Gastrocnemius medialis (tissue), 4 donors: ENCODE measurements around the gene PPP1R12B. TPM values are rescaled to one million over a fixed set of nuclear protein-coding genes. Genes with fewer than 3 reads are reported as not detected.
"Not testable (repeated sequence)": the region's sequence is repeated elsewhere in the genome, so short reads cannot be mapped to it uniquely, and the experiment has no call there.

ENCODE experiments used
- ATAC-seq, 2 donors: fragments of 150-250 bp; one replicate each; pipeline ENCODE4 v1.9.1; 2016
- DNase-seq, 2 donors: peaks; one replicate each; pipeline ENCODE4 v3.0.0-alpha.2; 2019
- H3K27ac ChIP-seq, 4 donors: fragments of 200-600 bp; sonication (generic); 1 replicate in 1 of 4; 2 replicates in 3 of 4; pipeline ENCODE4 v1.5.1; 2016 to 2018; ENCODE audit warnings: mild to moderate bottlenecking in 2 of 4, moderate library complexity in 1 of 4
- H3K27me3 ChIP-seq, 3 donors: fragments of 200-600 bp; sonication (generic) in 2 of 3; 1 replicate in 1 of 3; 2 replicates in 2 of 3; pipeline versions ENCODE4 v1.5.1 to v1.6.0; 2016 to 2019; ENCODE audit warnings: mild to moderate bottlenecking in 1 of 3, moderate library complexity in 1 of 3
- H3K36me3 ChIP-seq, 2 donors: fragments of 200-600 bp; sonication (generic) in 1 of 2; one replicate each; pipeline ENCODE4 v1.5.1; 2017 to 2018
- H3K4me1 ChIP-seq, 2 donors: fragments of 200-600 bp; sonication (generic) in 1 of 2; one replicate each; pipeline ENCODE4 v1.5.1; 2016 to 2017; ENCODE audit warnings: mild to moderate bottlenecking in 2 of 2
- H3K4me3 ChIP-seq, 4 donors: fragments of 200-600 bp; sonication (generic) in 3 of 4; 1 replicate in 1 of 4; 2 replicates in 3 of 4; pipeline ENCODE4 v1.5.1; 2016 to 2019; ENCODE audit warnings: mild to moderate bottlenecking in 2 of 4
- H3K9me3 ChIP-seq, 3 donors: fragments of 200-600 bp; sonication (generic) in 2 of 3; 1 replicate in 1 of 3; 2 replicates in 2 of 3; pipeline ENCODE4 v1.5.1; 2016 to 2019
- POLR2A ChIP-seq, 2 donors: fragments of 450-650 bp; IDR thresholded peaks; one replicate each; pipeline ENCODE4 v1.6.1; 2017; ENCODE audit warnings: antibody characterized with exemption in 2 of 2, mild to moderate bottlenecking in 2 of 2, moderate library complexity in 2 of 2
- in situ Hi-C, 4 donors: fragments of 200-750 bp; cut with MboI; loops; one replicate each; pipeline versions ENCODE4 v1.15.0 to v1.8.0; 2017; ENCODE audit warnings: low sequenced_read_pairs in 4 of 4
- intact Hi-C: fragments of 100-400 bp; cut with DNase I; formaldehyde crosslinking; loops from one replicate; pipeline ENCODE4 v1.15.1; 2023; ENCODE audit warnings: low total_unique reads
- total RNA-seq, 4 donors: library from RNA; depleted of rRNA; stranded (reverse); fragments of >200 nt; gene quantifications; one replicate each; pipeline versions ENCODE4 v1.1.0 to v1.2.3, GENCODE V29; 2016
- TF ChIP-seq, protein P1 (sequence below), 5 experiments: fragments of 450-650 bp in 3 of 5; fragments of 200-600 bp in 2 of 5; sonication (generic) in 2 of 5; IDR thresholded peaks in 4 of 5; conservative IDR thresholded peaks in 1 of 5; 1 replicate in 4 of 5; 2 replicates in 1 of 5; pipeline ENCODE4 v1.5.1; 2016 to 2019; ENCODE audit warnings: antibody characterized with exemption in 5 of 5, mild to moderate bottlenecking in 3 of 5, moderate library complexity in 3 of 5

Gene PPP1R12B
- total RNA-seq, 4 donors from 2014 or later: 127 to 207 (median 139) TPM

DNA sequence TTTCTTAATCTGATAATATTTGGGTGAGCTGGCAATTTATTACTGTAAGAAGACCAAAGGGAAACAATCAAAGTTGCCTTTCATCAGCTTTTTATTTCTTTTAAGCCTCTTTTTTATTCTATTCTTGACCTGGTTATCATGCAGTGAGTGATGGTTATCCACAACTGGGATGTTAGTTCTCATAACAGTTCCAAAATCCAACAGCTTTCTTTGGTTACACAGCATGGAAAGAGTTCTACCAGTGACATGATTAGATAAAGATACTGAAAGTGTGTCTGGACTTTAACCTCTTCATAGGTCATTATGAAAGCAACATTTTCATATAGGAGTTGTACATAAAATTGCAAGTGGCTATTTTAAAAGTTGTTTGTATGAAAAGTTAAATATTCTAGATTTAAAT lies 198.7 kb downstream of the PPP1R12B start:
- ATAC-seq: no peak
- no peaks in the 10 kb centered on the region for H3K9me3 ChIP-seq
- H3K36me3 ChIP-seq: no peaks in the 10 kb centered on the region
- in situ Hi-C loops (no loop called here), intact Hi-C loops (loop anchor here (5.0 kb wide), 1 partner anchor 40 kb away; no protein-coding TSS in a partner anchor)
- no peak for TF ChIP-seq POLR2A (IDR thresholded peaks at IDR 0.05)
- TF ChIP-seq, protein P1, sequence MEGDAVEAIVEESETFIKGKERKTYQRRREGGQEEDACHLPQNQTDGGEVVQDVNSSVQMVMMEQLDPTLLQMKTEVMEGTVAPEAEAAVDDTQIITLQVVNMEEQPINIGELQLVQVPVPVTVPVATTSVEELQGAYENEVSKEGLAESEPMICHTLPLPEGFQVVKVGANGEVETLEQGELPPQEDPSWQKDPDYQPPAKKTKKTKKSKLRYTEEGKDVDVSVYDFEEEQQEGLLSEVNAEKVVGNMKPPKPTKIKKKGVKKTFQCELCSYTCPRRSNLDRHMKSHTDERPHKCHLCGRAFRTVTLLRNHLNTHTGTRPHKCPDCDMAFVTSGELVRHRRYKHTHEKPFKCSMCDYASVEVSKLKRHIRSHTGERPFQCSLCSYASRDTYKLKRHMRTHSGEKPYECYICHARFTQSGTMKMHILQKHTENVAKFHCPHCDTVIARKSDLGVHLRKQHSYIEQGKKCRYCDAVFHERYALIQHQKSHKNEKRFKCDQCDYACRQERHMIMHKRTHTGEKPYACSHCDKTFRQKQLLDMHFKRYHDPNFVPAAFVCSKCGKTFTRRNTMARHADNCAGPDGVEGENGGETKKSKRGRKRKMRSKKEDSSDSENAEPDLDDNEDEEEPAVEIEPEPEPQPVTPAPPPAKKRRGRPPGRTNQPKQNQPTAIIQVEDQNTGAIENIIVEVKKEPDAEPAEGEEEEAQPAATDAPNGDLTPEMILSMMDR (IDR thresholded peaks at IDR 0.05 in 4 of 5, conservative IDR thresholded peaks at IDR 0.05 in 1 of 5): no peak
- H3K27me3 ChIP-seq: no peaks in the 10 kb centered on the region
- DNase-seq: no peak
- H3K4me3 ChIP-seq: no peak overlapping the region
- H3K27ac ChIP-seq: peak overlapping the region; percentile 63 to 83 (median 70)
- peaks cover 66 to 80% of the 10 kb centered on the region in 2 donors for H3K4me1 ChIP-seq

DNA sequence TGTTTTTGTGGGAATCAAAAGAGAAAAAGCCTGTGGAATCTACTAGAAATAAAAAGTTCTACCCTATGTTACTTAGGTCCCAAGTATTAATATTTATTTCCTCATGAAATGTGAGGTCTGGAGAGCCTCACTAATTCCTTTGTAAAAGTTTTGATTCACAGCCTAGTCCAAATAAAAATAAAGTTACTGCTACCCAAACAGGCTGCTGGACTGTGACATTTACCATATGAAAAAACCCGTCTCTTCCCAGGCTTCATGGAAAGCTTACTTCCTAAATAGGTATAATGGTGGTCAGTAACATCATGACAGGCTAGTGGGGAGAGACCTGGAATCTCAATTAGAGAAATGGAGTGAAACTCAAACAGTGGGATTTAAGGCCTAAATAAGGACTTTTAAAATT lies 201.6 kb downstream of the PPP1R12B start:
- H3K27me3 ChIP-seq, H3K4me3 ChIP-seq, intact Hi-C loops, H3K9me3 ChIP-seq, DNase-seq, H3K36me3 ChIP-seq, in situ Hi-C loops, ATAC-seq: not testable (repeated sequence)
- Histone ChIP-seq H3K27ac (peak overlapping the region in 3 of 4 donors; percentile 14 to 39 (median 16)), H3K4me1 (peaks cover 40 to 64% of the 10 kb centered on the region in 2 donors)

DNA sequence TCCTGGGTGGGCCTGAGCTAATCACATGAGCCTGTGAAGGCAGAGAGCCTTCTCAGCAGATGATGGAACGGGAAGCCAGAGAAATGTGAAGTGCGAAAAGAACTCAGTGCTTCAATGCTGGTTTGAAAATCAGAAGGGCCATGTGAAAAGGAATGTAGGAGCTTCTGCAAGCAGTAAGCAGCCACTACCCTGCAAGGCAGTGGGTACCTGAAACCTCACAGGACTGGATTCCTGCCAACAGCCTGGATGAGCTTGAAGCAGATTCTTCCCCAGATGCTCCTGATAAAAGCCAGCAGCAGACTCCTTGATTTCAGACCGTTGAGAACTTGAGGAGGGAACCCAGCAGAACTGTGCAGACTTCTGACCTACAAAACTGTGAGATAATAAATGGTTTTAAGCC lies 203.2 kb downstream of the PPP1R12B start:
- no peak overlapping the region for H3K4me3 ChIP-seq

DNA sequence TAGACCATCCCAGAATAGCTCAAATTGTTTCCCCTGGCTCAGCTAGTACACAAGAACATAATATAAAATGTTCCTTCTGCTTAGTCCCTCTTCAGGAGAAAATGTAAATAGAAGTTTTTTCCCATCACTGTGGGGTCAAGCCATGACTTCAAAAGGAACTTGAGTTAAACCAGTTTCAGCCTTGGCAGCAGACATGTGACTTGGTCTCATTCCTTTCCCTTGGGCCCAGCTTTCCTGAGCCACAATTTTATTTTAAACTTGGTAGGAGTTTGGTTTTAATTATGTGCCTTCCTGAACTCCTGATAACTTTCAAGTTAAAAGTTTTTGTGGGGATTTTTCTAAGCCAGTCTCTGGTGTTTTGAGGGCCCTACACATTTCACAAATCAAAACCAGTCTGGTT lies 204.1 kb downstream of the PPP1R12B start:
- intact Hi-C loops, ATAC-seq, H3K27me3 ChIP-seq, H3K36me3 ChIP-seq, H3K9me3 ChIP-seq, in situ Hi-C loops, DNase-seq, H3K4me3 ChIP-seq: not testable (repeated sequence)
- peaks cover 16 to 48% of the 10 kb centered on the region in 2 donors for H3K4me1 ChIP-seq
- peak overlapping the region in 3 of 4 donors; percentile 5 to 42 (median 29) for H3K27ac ChIP-seq

More for the DNA sequence above, 203.2 kb downstream of the PPP1R12B start:
- Histone ChIP-seq H3K9me3 (no peaks in the 10 kb centered on the region), H3K27me3 (no peaks in the 10 kb centered on the region), H3K36me3 (no peaks in the 10 kb centered on the region), H3K4me1 (peaks cover 24 to 48% of the 10 kb centered on the region in 2 donors), H3K27ac (peak overlapping the region in 3 of 4 donors; percentile 5 to 15 (median 10))
- TF ChIP-seq POLR2A (IDR thresholded peaks at IDR 0.05): no peak
- TF ChIP-seq, protein P1 (IDR thresholded peaks at IDR 0.05 in 4 of 5, conservative IDR thresholded peaks at IDR 0.05 in 1 of 5): no peak
- intact Hi-C loops (no loop called here), in situ Hi-C loops (no loop called here)
- ATAC-seq (no peak), DNase-seq (no peak)

DNA sequence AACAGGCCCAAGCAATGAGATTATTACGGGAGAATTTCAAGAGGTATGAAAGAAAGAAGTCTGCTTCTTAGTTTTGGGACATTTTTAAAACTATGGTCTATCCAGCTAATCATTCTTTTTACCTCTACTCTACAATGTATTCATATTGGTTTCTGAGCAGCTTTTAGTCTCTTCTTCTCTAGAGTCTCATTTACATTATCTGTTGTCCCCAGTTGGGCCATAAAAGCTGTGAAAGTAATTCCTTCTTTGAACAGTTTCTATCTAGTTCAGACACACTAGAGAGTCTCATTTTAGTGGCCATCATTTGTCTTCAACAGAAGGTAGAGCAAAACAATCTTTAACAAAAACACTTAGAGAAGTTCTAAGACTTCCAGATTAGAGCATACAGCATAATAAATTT lies 204.6 kb downstream of the PPP1R12B start:
- DNase-seq, intact Hi-C loops, H3K27me3 ChIP-seq, ATAC-seq, H3K4me3 ChIP-seq, in situ Hi-C loops, H3K36me3 ChIP-seq, H3K9me3 ChIP-seq: not testable (repeated sequence)
- H3K27ac ChIP-seq: peak overlapping the region; percentile 5 to 42 (median 21)
- peaks cover 13 to 48% of the 10 kb centered on the region in 2 donors for H3K4me1 ChIP-seq

DNA sequence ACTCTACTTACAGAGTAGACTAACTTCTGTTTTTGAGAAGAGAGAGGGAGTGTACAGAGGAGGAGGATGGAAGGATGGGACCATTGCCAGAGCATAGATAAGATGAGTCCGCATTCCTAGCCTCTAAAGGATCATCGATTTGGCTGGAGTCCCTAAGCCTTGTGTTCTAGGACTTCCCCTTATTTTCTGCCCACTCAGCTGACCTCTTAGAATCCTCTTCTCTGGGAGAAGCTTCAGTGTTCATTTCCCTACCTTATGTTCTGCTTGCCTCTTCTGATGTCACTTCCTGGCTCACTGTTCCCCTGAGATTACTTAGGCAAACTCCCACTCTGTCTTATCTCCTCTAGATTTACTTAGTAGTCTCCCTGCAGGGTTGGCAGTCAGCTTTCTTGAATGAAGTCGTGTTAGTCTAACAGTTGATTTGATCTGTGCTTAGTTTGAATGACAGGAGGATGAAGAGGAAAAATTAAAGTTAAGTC lies 205.1 kb downstream of the PPP1R12B start:
- TF ChIP-seq, protein P1 (IDR thresholded peaks at IDR 0.05 in 4 of 5, conservative IDR thresholded peaks at IDR 0.05 in 1 of 5): no peak
- no peak for TF ChIP-seq POLR2A (IDR thresholded peaks at IDR 0.05)
- in situ Hi-C loops (no loop called here), intact Hi-C loops (no loop called here)
- Histone ChIP-seq H3K9me3 (no peaks in the 10 kb centered on the region), H3K27me3 (no peaks in the 10 kb centered on the region), H3K27ac (peak overlapping the region in 3 of 4 donors; percentile 29 to 42 (median 29)), H3K4me1 (peaks cover 9 to 46% of the 10 kb centered on the region in 2 donors), H3K36me3 (no peaks in the 10 kb centered on the region), H3K4me3 (no peak overlapping the region)
- DNase-seq (no peak), ATAC-seq (peak; percentile 18 to 21)

DNA sequence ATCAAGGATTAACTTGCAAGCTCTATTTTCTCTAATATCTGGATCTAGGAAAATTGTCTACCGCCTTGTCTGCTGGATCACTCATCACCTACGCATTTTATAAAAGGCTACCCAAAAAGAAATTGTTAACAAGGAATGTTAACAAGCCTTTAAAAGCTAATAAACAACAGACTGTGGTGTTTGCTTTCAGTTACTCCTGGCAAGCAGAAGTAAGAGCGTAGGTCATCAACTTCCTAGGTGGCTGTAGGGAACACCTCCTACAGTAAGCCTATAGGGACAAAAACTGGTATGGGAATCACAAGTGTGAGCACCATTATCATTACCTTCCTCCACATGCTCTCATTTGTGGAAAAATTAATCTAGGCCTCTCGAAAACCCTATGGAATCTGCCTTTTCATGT lies 206.1 kb downstream of the PPP1R12B start:
- H3K36me3 ChIP-seq, intact Hi-C loops, DNase-seq, H3K9me3 ChIP-seq, H3K4me3 ChIP-seq, H3K27me3 ChIP-seq, ATAC-seq, in situ Hi-C loops: not testable (repeated sequence)
- Histone ChIP-seq H3K27ac (peak overlapping the region in 1 of 4 donors; percentile 42), H3K4me1 (peaks cover 6 to 40% of the 10 kb centered on the region in 2 donors)

DNA sequence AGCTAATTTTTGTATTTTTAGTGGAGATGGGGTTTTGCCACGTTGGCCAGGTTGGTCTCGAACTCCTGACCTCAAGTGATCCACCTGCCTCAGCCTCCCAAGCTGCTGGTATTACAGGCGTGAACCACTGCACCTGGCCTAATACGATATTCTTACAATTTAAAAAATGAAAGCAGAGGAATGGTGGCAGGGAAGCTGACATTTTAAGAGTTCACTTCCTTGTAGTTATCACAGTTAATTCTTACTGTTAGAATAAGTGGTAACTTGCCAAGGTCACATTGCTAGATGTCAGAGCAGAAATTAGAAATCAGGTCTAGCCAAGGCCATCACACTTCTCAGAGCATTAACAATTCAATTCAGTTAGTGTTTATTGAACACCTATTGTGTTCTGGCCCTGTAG lies 207.5 kb downstream of the PPP1R12B start:
- H3K27me3 ChIP-seq, H3K9me3 ChIP-seq, ATAC-seq, intact Hi-C loops, in situ Hi-C loops, DNase-seq, H3K4me3 ChIP-seq, H3K36me3 ChIP-seq: not testable (repeated sequence)
- Histone ChIP-seq H3K27ac (peak overlapping the region in 1 of 4 donors; percentile 3), H3K4me1 (peaks cover 11 to 46% of the 10 kb centered on the region in 2 donors)

DNA sequence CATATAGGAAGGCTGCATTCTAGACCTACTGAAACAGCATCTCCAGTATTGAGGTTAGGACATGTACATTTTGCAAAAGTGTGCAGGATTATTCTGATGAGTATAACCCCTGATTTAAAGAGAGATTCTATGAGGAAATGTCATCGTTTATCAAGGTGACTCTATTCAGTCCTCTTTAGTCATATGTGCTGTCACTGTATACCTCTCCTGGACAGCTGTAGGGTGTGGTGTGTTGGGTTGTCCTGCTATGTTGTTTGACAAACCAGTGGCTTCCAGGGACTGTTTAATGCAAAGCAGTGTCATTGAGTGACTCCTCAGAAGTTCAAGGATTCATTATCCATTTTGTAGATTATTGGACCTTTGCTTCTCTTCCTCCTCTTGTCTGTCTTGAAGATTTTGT lies 209.2 kb downstream of the PPP1R12B start:
- intact Hi-C loops, H3K4me3 ChIP-seq, DNase-seq, H3K27me3 ChIP-seq, H3K9me3 ChIP-seq, H3K36me3 ChIP-seq, in situ Hi-C loops: not testable (repeated sequence)
- peak; percentile 49 to 60 for ATAC-seq
- peaks cover 8 to 33% of the 10 kb centered on the region in 2 donors for H3K4me1 ChIP-seq
- H3K27ac ChIP-seq: peak overlapping the region in 2 of 4 donors; percentile 7 to 51
